GM12872 (cell line): ENCODE measurements around the gene PRKCQ.

Experiments
- CTCF ChIP-seq: IDR thresholded peaks from 3 replicates; pipeline ENCODE4 v1.5.1; 2011; ENCODE audit warnings: low read depth, mild to moderate bottlenecking, low read length, moderate library complexity; ENCODE audit not compliant: insufficient read depth

PRKCQ gene

DNA sequence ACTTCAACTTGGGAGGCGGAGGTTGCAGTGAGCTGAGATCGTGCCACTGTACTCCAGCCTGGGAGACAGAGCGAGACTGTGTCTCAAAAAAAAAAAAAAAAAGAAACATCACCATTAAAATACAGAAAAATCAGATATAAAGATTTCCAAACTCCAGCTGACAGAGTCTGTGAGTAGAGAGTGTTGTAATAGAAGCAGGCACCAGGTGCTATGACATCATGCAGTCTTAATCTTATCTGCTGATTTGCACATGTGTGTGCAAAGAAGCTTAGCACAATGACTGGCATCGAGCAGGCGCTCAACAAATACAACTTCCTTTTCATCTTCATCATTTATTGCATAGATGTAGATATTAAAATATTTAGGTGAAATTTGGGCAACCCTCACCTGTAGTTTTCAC lies 92.2 kb downstream of the PRKCQ start:
- no peak for TF ChIP-seq CTCF

- no peak for TF ChIP-seq CTCF
Observed at GRCh38 chr10:6486309-6486708, 93.8 kb downstream of the PRKCQ start.

DNA sequence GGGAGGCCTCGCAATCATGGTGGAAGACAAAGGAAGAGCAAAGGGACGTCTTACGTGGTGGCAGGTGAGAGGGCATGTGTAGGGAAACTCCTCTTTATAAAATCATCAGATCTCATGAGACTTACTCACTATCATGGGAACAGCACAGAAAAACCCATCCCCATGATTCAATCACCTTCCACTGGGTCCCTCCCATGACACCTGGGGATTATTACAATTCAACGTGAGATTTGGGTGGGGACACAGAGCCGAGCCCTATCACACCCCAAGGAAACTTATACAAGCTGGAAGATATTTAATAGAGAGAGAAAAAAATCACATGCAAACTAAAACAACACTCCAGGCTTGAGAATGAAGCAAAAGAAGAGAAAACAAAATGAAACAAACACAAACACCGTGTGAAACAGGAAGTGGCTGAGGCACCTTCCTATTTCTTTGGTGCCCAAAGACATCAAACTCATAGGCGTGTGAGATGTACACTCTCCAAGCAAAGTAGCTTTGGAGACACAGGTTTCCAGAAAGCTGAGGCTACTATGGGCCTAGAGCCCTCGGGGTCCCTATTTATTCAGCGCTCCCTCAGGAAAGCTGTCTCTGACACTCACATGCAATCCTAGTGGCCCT lies 97.2 kb downstream of the PRKCQ start:
- TF ChIP-seq CTCF: no peak

DNA sequence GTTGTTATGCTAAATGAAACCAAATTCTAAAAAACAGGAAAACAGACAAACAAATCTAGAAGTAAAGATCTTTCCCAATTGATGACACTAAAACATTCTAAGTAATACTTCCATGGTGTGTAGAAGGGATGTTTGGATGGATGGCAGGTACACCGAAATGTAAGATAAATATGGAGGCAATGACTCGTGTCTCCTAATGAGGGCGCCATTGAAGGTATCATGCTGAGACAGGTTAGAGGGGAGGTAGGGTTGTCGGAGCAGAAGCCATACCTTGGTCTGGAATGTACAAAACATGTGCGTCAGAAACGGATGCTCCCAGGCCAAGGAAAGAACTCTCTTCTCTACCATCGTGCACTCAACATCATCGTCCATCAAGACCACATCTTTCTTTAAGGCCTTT lies 101.4 kb downstream of the PRKCQ start:
- TF ChIP-seq CTCF: no peak

- TF ChIP-seq CTCF: no peak
Observed at GRCh38 chr10:6476989-6477388, 103.1 kb downstream of the PRKCQ start.

GRCh38 chr10:6474871-6475270 lies 105.2 kb downstream of the PRKCQ start:
- TF ChIP-seq CTCF: no peak

GRCh38 chr10:6473901-6474370 lies 106.1 kb downstream of the PRKCQ start:
- no peak for TF ChIP-seq CTCF
